HepG2 (cell line): ENCODE results near the gene ATP6V0E1. TPM values are rescaled to one million over a fixed set of nuclear protein-coding genes. Genes with fewer than 3 reads are reported as not detected.

ENCODE experiments used
- ATAC-seq: fragments of 200-7000 bp; cut with Tn5 transposase; 3 replicates; pipeline ENCODE4 v1.9.1; 2020; ENCODE audit warnings: mild to moderate bottlenecking, moderate library complexity
- BruUV-seq: library from RNA; stranded (reverse); fragments of 400-500 nt; replicated peaks from 2 replicates; lab custom pipeline; 2021; lab: Mats Ljungman, UMichigan
- CTCF ChIA-PET: fragments of 300-600 bp; formaldehyde crosslinking; extraction: SDS; loops from one replicate; lab custom pipeline; 2021; ENCODE audit warnings: low total read pairs, inconsistent platforms, low intra/inter-chr PET ratio; lab: Yijun Ruan, JAX
- POLR2A ChIA-PET: fragments of 350-600 bp; sonication (Branson Sonifier 250); formaldehyde crosslinking; loops from one replicate; lab custom pipeline; 2020; ENCODE audit warnings: antibody characterized with exemption, inconsistent platforms; lab: Yijun Ruan, JAX
- DNase-seq: peaks from one replicate; pipeline ENCODE4 v3.0.0-alpha.2; 2015; ENCODE audit warnings: low spot score
- FAIRE-seq: peaks from 3 replicates; lab custom pipeline; 2011; peaks lifted over from hg19 to GRCh38; lab: Jason Lieb, UNC
- H2AFZ ChIP-seq: one replicate; pipeline ENCODE4 v1.6.1; 2011; ENCODE audit warnings: low read length, inconsistent platforms
- H3K27ac ChIP-seq: fragments of 300-600 bp; 3 replicates; pipeline ENCODE4 v1.8.0; 2011; ENCODE audit warnings: mixed run types, mild to moderate bottlenecking, mixed read lengths, low read length, inconsistent platforms; ENCODE audit not compliant: insufficient read depth; ENCODE audit errors: extremely low read length
- H3K27me3 ChIP-seq, 2 experiments: fragments of 200-600 bp in 1 of 2; 2 replicates in 1 of 2; 3 replicates in 1 of 2; pipeline versions ENCODE4 v1.6.0 to v1.8.0; 2011; ENCODE audit warnings: low read length in 2 of 2, mild to moderate bottlenecking in 2 of 2, moderate library complexity in 2 of 2, inconsistent platforms in 1 of 2; ENCODE audit not compliant: insufficient read depth in 2 of 2, control insufficient read depth in 1 of 2
- H3K36me3 ChIP-seq, 2 experiments: fragments of 200-600 bp in 1 of 2; replicated peaks in 1 of 2; 2 replicates in 1 of 2; 3 replicates in 1 of 2; pipeline versions ENCODE4 v1.5.1 to v1.8.0; 2011; ENCODE audit warnings: low read length in 2 of 2, inconsistent platforms in 1 of 2; ENCODE audit not compliant: insufficient read depth in 2 of 2, control insufficient read depth in 1 of 2
- H3K4me1 ChIP-seq: 2 replicates; pipeline ENCODE4 v1.5.1; 2012; ENCODE audit warnings: low read length, inconsistent platforms; ENCODE audit not compliant: insufficient read depth
- H3K4me2 ChIP-seq: 2 replicates; pipeline ENCODE4 v1.6.0; 2011; ENCODE audit warnings: low read depth, low read length, inconsistent platforms
- H3K4me3 ChIP-seq, 3 experiments: fragments of 200-600 bp in 1 of 3; sonication (generic), shearing (Covaris generic) in 1 of 3; replicated peaks in 1 of 3; 2 replicates each; pipeline ENCODE4 v1.5.1; 2011 to 2016; ENCODE audit warnings: low read length in 3 of 3, inconsistent platforms in 2 of 3, low read depth in 2 of 3, mild to moderate bottlenecking in 2 of 3, control low read depth in 1 of 3, mixed read lengths in 1 of 3; ENCODE audit not compliant: insufficient read depth in 1 of 3
- H3K79me2 ChIP-seq: one replicate; pipeline ENCODE4 v1.6.1; 2011; ENCODE audit warnings: low read length, inconsistent platforms; ENCODE audit not compliant: insufficient read depth
- H3K9ac ChIP-seq: 2 replicates; pipeline ENCODE4 v1.6.0; 2011; ENCODE audit warnings: mild to moderate bottlenecking, low read depth, low read length, inconsistent platforms; ENCODE audit not compliant: insufficient read depth
- H3K9me3 ChIP-seq: 2 replicates; pipeline ENCODE4 v1.5.1; 2012; ENCODE audit warnings: mild to moderate bottlenecking, low read length
- H4K20me1 ChIP-seq: 2 replicates; pipeline ENCODE4 v1.6.0; 2011; ENCODE audit warnings: inconsistent platforms, mild to moderate bottlenecking, low read length, moderate library complexity; ENCODE audit not compliant: insufficient read depth
- ERF ChIP-seq: IDR thresholded peaks from 2 replicates; pipeline ENCODE4 v1.6.1; 2018; ENCODE audit warnings: missing biosample characterization, missing genetic modification reagents
- HDAC1 ChIP-seq: sonication (generic); formaldehyde crosslinking; IDR thresholded peaks from 2 replicates; pipeline ENCODE4 v1.5.1; 2020; ENCODE audit warnings: mild to moderate bottlenecking, missing genetic modification reagents
- MYPOP ChIP-seq: sonication (generic); formaldehyde crosslinking; IDR thresholded peaks from 2 replicates; pipeline ENCODE4 v1.8.1; 2023; ENCODE audit warnings: mild to moderate bottlenecking, moderate library complexity, missing genetic modification reagents
- POLR2AphosphoS2 ChIP-seq: IDR thresholded peaks from 2 replicates; pipeline ENCODE4 v1.6.1; 2011; ENCODE audit warnings: low read depth, low read length, improper control_type of control experiment
- RARA ChIP-seq: IDR thresholded peaks from 2 replicates; pipeline ENCODE4 v1.6.1; 2016; ENCODE audit warnings: missing genetic modification reagents, missing compliant biosample characterization
- STAG1 ChIP-seq: sonication (generic); formaldehyde crosslinking; IDR thresholded peaks from 2 replicates; pipeline ENCODE4 v1.4.0; 2020; ENCODE audit warnings: missing genetic modification reagents
- TCF12 ChIP-seq, 2 experiments: fragments of 450-650 bp in 1 of 2; sonication (generic) in 1 of 2; formaldehyde crosslinking in 1 of 2; IDR thresholded peaks; 2 replicates each; pipeline versions ENCODE4 v1.6.1 to v1.8.0; 2017 to 2022; ENCODE audit warnings: antibody characterized with exemption in 1 of 2, mild to moderate bottlenecking in 1 of 2, missing genetic modification reagents in 1 of 2, moderate library complexity in 1 of 2
- TFAP4 ChIP-seq: sonication (generic); IDR thresholded peaks from 2 replicates; pipeline ENCODE4 v1.6.1; 2016; ENCODE audit warnings: low read depth, borderline replicate concordance
- ZBTB10 ChIP-seq: sonication (generic); formaldehyde crosslinking; IDR thresholded peaks from 2 replicates; pipeline ENCODE4 v1.4.0; 2020; ENCODE audit warnings: missing genetic modification reagents, borderline replicate concordance
- ZKSCAN8 ChIP-seq: IDR thresholded peaks from 2 replicates; pipeline ENCODE4 v1.6.1; 2016; ENCODE audit warnings: borderline replicate concordance, missing genetic modification reagents, missing compliant biosample characterization
- ZNF567 ChIP-seq: sonication (generic); formaldehyde crosslinking; IDR thresholded peaks from 2 replicates; pipeline ENCODE4 v1.8.1; 2023; ENCODE audit warnings: mild to moderate bottlenecking, missing genetic modification reagents, borderline replicate concordance
- ZNF766 ChIP-seq: sonication (generic); formaldehyde crosslinking; IDR thresholded peaks from 2 replicates; pipeline ENCODE4 v1.5.0; 2020; ENCODE audit warnings: missing genetic modification reagents, borderline replicate concordance
- WGBS: methylation state at CpG from one replicate; pipeline ENCODE4 v1.1.6; 2017; ENCODE audit warnings: low lambda C conversion rate; 5-methylcytosine and 5-hydroxymethylcytosine counted together
- in situ Hi-C: cut with HindIII; loops from 2 replicates; pipeline ENCODE4 v1.10.0; 2017; ENCODE audit warnings: low pct_unique_long_range_greater_than_20kb; ENCODE audit not compliant: extremely low pct_ligation_motif_present
- intact Hi-C: fragments of 100-400 bp; cut with micrococcal nuclease; formaldehyde crosslinking; loops from one replicate; pipeline ENCODE4 v1.10.0; 2022; ENCODE audit not compliant: unreplicated experiment
- polyA plus RNA-seq, 8 experiments: library from polyadenylated mRNA; depleted of rRNA in 3 of 8; stranded (reverse) in 7 of 8; unstranded in 1 of 8; fragments of >200 nt; fragmentation: Illumina TruSeq in 4 of 8; extraction: Trizol in 4 of 8; gene quantifications; 2 replicates each; pipeline versions ENCODE4 v1.2.1 to v1.2.3, GENCODE V29; 2011 to 2016; ENCODE audit warnings: low read depth in 4 of 8, missing spikeins in 1 of 8, mixed read lengths in 1 of 8; ENCODE audit not compliant: insufficient read depth in 1 of 8
- total RNA-seq, 5 experiments: library from RNA; depleted of rRNA; stranded (reverse); fragments of >200 nt; fragmentation: Illumina TruSeq; extraction: Trizol; gene quantifications; 2 replicates each; pipeline ENCODE4 v1.2.3, GENCODE V29; 2016; ENCODE audit warnings: low read depth in 1 of 5
- TF ChIP-seq, protein P1 (sequence below): sonication (generic); formaldehyde crosslinking; IDR thresholded peaks from 2 replicates; pipeline ENCODE4 v1.4.0; 2020; ENCODE audit warnings: missing genetic modification reagents
- TF ChIP-seq, protein P2 (sequence below): sonication (generic); formaldehyde crosslinking; IDR thresholded peaks from 2 replicates; pipeline ENCODE4 v1.5.0; 2020; ENCODE audit warnings: mild to moderate bottlenecking, missing genetic modification reagents, moderate library complexity
- TF ChIP-seq, protein P3 (sequence below): sonication (generic); formaldehyde crosslinking; IDR thresholded peaks from 2 replicates; pipeline ENCODE4 v1.4.0; 2020; ENCODE audit warnings: missing genetic modification reagents

The ATP6V0E1 gene
- total and polyA plus RNA-seq, 2 of the 13 experiments (the other 11 are each of a cell fraction or from before 2014, with no cell fraction given), result 143 to 215 TPM

DNA sequence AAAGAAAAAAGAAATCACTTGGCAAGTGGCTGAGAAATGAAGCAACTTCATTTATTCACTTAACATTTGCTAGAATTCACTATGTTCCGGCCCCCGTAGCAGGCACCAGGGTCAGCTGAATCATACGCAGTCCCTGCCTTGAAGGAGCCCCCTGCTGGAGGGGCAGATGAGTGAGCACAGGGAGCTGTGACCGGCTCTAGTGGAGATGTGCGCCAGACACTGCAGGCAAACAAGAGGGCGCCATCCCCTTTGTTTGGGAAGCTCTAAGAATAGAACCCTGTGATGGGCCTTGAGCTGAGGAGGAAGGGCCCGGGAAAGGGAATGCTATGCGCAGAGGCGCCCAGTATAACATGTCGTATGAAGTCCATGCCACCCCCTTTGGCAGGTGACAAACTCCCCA, 44.5 kb upstream of the ATP6V0E1 start:
- H3K36me3 ChIP-seq, result peaks cover 24 to 66% of the 10 kb centered on the region in 2 experiments
- H2AFZ ChIP-seq, result no peak overlapping the region
- H3K9me3 ChIP-seq, result no peaks in the 10 kb centered on the region
- no peaks in the 10 kb centered on the region for H3K4me1 ChIP-seq
- WGBS, result 87% methylated on average over 10 of the region's 10 CpGs
- ChIA-PET CTCF (interaction anchor here (1.6 kb wide), 1 partner anchor 226 kb away, joined by 5 read pairs; no protein-coding TSS in a partner anchor), POLR2A (interaction anchor here (1.6 kb wide), 1 partner anchor 224 kb away, joined by 3 read pairs; no protein-coding TSS in a partner anchor)
- peak; percentile 82 for ATAC-seq
- in situ Hi-C loops, result no loop called here
- BruUV-seq, result no TSS peak
- no peaks in the 10 kb centered on the region for H3K27me3 ChIP-seq
- no peak overlapping the region for H3K4me3 ChIP-seq
- intact Hi-C loops, result no loop called here
- no peak overlapping the region for H3K27ac ChIP-seq
- no peaks in the 10 kb centered on the region for H3K79me2 ChIP-seq
- H3K9ac ChIP-seq, result no peak overlapping the region
- no peak overlapping the region for H3K4me2 ChIP-seq
- H4K20me1 ChIP-seq, result no peaks in the 10 kb centered on the region
- peak; percentile 45 for DNase-seq
- FAIRE-seq, result no peak
- TF ChIP-seq ZNF766 (CRISPR knock-in tag), result no peak
- TF ChIP-seq ZKSCAN8, result no peak
- TF ChIP-seq RARA, result no peak
- no peak for TF ChIP-seq TCF12 (IDR thresholded peaks at IDR 0.05)
- no peak for TF ChIP-seq TCF12 (CRISPR knock-in tag; IDR thresholded peaks at IDR 0.05)
- TF ChIP-seq POLR2AphosphoS2, result no peak
- TF ChIP-seq ERF (CRISPR knock-in tag), result no peak
- no peak for TF ChIP-seq ZNF567 (CRISPR knock-in tag)
- TF ChIP-seq, protein P1, sequence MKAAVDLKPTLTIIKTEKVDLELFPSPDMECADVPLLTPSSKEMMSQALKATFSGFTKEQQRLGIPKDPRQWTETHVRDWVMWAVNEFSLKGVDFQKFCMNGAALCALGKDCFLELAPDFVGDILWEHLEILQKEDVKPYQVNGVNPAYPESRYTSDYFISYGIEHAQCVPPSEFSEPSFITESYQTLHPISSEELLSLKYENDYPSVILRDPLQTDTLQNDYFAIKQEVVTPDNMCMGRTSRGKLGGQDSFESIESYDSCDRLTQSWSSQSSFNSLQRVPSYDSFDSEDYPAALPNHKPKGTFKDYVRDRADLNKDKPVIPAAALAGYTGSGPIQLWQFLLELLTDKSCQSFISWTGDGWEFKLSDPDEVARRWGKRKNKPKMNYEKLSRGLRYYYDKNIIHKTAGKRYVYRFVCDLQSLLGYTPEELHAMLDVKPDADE, result no peak
- TF ChIP-seq TFAP4, result no peak
- TF ChIP-seq, protein P2, sequence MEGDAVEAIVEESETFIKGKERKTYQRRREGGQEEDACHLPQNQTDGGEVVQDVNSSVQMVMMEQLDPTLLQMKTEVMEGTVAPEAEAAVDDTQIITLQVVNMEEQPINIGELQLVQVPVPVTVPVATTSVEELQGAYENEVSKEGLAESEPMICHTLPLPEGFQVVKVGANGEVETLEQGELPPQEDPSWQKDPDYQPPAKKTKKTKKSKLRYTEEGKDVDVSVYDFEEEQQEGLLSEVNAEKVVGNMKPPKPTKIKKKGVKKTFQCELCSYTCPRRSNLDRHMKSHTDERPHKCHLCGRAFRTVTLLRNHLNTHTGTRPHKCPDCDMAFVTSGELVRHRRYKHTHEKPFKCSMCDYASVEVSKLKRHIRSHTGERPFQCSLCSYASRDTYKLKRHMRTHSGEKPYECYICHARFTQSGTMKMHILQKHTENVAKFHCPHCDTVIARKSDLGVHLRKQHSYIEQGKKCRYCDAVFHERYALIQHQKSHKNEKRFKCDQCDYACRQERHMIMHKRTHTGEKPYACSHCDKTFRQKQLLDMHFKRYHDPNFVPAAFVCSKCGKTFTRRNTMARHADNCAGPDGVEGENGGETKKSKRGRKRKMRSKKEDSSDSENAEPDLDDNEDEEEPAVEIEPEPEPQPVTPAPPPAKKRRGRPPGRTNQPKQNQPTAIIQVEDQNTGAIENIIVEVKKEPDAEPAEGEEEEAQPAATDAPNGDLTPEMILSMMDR (CRISPR knock-in tag), result peak; percentile 53
- peak; percentile 57 for TF ChIP-seq STAG1
- TF ChIP-seq MYPOP (CRISPR knock-in tag), result no peak
- TF ChIP-seq, protein P3, sequence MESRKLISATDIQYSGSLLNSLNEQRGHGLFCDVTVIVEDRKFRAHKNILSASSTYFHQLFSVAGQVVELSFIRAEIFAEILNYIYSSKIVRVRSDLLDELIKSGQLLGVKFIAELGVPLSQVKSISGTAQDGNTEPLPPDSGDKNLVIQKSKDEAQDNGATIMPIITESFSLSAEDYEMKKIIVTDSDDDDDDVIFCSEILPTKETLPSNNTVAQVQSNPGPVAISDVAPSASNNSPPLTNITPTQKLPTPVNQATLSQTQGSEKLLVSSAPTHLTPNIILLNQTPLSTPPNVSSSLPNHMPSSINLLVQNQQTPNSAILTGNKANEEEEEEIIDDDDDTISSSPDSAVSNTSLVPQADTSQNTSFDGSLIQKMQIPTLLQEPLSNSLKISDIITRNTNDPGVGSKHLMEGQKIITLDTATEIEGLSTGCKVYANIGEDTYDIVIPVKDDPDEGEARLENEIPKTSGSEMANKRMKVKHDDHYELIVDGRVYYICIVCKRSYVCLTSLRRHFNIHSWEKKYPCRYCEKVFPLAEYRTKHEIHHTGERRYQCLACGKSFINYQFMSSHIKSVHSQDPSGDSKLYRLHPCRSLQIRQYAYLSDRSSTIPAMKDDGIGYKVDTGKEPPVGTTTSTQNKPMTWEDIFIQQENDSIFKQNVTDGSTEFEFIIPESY (CRISPR knock-in tag), result peak; percentile 98
- no peak for TF ChIP-seq ZBTB10
- TF ChIP-seq HDAC1 (CRISPR knock-in tag), result no peak
